Astrocyte (in vitro differentiated cells and primary cell): Measurements from ENCODE around the gene SMDT1.

Source experiments
- EZH2 ChIP-seq: IDR thresholded peaks from 2 replicates; pipeline ENCODE4 v1.6.1; 2012; ENCODE audit warnings: mild to moderate bottlenecking, low read length, inconsistent platforms; ENCODE audit not compliant: insufficient read depth
- TF ChIP-seq, protein P1 (sequence below): IDR thresholded peaks from 2 replicates; pipeline ENCODE4 v1.5.1; 2011; ENCODE audit warnings: low read depth, mild to moderate bottlenecking, inconsistent platforms, low read length, moderate library complexity; ENCODE audit not compliant: insufficient read depth

DNA sequence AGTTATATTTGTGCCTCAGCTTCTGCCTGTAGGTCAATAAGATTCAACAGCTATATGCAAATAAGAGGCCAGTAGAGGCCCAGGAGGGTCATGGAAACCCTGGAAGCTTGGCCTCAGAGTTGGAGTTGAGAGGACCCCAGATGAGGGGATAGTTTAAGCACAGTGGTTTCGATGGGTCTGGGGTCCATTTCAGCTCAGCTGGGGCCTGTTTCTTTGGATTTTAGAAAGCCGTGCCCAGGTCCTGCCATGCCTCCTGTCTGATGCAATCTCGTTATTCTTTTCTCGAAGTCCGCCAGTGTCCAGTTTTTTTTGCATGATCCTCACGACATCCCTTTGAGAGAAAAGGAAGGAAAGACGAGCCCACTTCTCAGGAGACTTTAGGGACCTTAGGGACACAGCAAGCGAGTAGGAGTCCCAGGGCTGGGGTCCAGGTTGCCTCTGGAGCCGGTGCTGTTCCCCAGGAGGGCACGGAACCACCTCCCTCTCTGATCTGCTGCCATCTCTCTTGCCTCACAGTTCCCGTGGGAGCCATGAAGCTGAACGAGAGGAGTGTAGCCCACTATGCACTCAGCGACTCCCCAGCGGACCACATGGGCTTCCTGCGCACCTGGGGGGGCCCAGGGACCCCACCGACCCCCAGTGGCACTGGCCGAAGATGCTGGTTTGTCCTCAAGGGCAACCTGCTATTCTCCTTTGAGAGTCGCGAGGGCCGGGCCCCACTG, 2.6 kb upstream of the SMDT1 start:
- TF ChIP-seq, protein P1, sequence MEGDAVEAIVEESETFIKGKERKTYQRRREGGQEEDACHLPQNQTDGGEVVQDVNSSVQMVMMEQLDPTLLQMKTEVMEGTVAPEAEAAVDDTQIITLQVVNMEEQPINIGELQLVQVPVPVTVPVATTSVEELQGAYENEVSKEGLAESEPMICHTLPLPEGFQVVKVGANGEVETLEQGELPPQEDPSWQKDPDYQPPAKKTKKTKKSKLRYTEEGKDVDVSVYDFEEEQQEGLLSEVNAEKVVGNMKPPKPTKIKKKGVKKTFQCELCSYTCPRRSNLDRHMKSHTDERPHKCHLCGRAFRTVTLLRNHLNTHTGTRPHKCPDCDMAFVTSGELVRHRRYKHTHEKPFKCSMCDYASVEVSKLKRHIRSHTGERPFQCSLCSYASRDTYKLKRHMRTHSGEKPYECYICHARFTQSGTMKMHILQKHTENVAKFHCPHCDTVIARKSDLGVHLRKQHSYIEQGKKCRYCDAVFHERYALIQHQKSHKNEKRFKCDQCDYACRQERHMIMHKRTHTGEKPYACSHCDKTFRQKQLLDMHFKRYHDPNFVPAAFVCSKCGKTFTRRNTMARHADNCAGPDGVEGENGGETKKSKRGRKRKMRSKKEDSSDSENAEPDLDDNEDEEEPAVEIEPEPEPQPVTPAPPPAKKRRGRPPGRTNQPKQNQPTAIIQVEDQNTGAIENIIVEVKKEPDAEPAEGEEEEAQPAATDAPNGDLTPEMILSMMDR, result no peak
- no peak for TF ChIP-seq EZH2
